Measurements from ENCODE around the gene AP1S3.
"Not testable (repeated sequence)": the region's sequence is repeated elsewhere in the genome, so short reads cannot be mapped to it uniquely, and the experiment has no call there.

AP1S3 gene

GRCh38 chr2:223800908-223801307 is 36.5 kb downstream of the AP1S3 start:
- no peak for DNase-seq (ENCODE audit: low read depth)

DNA sequence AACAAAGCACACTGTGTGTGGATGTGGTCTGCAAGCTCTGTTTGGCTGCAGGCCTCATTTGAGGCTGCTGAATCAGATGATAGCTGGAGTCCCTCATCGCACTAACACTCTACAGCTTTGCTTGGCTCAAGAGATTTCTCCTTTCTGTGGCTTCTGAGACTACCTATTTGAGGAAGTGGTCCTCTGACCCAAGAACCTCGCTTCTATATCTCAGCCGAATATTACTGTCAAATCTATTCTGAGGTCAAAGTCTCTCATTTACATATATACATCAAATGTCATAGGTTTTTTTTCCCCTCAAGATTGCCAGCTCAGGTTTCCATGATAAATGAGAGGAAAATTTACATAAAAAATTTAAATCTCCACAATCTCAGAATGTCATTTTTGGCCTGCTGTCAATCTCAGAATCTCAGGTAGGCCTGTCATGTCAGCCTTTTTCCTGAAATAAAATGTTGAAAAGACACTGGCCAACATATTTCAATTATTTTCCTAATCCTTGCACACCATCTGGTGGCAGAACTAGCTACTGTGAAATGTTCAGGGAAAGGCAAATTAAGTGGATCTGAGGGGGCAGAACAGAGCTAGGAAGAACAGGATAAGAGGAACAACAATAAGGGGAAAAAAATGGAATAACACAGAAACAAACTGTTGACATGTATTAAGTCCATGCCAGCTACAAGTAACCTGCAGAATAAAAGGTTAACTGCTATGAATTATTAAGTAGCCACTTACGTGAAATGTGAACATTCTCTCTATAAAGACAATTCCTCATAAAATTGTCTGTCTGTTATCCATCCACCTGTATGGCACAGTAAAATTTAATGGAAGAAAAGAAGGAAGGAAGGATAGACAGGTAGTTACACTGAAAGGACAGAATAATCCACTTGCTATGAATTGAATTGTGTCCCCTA is 39.3 kb downstream of the AP1S3 start:
- no peak for DNase-seq (ENCODE audit: low read depth)

- no peak for DNase-seq (ENCODE audit: low read depth)
Observed at GRCh38 chr2:223797037-223797436, 40.3 kb downstream of the AP1S3 start.

GRCh38 chr2:223789423-223789822 is 48.0 kb downstream of the AP1S3 start:
- no peak for DNase-seq (ENCODE audit: low read depth)

- DNase-seq (ENCODE audit: low read depth): no peak
Observed at GRCh38 chr2:223788826-223789225, 48.6 kb downstream of the AP1S3 start.

- DNase-seq (ENCODE audit: low read depth): not testable (repeated sequence)
Observed at GRCh38 chr2:223788106-223788505, 49.3 kb downstream of the AP1S3 start.

GRCh38 chr2:223787358-223787757 is 50.0 kb downstream of the AP1S3 start:
- DNase-seq (ENCODE audit: low read depth): no peak

- DNase-seq (ENCODE audit: low read depth): no peak
Observed at GRCh38 chr2:223786943-223787342, 50.4 kb downstream of the AP1S3 start.

- DNase-seq (ENCODE audit: low read depth): no peak
Observed at GRCh38 chr2:223786236-223786635, 51.1 kb downstream of the AP1S3 start.

- no peak for DNase-seq (ENCODE audit: low read depth)
Observed at GRCh38 chr2:223784221-223784772, 53.1 kb downstream of the AP1S3 start.

GRCh38 chr2:223782629-223783028 is 54.8 kb downstream of the AP1S3 start:
- no peak for DNase-seq (ENCODE audit: low read depth)

- DNase-seq (ENCODE audit: low read depth): no peak
Observed at GRCh38 chr2:223781560-223781959, 55.8 kb downstream of the AP1S3 start.

DNA sequence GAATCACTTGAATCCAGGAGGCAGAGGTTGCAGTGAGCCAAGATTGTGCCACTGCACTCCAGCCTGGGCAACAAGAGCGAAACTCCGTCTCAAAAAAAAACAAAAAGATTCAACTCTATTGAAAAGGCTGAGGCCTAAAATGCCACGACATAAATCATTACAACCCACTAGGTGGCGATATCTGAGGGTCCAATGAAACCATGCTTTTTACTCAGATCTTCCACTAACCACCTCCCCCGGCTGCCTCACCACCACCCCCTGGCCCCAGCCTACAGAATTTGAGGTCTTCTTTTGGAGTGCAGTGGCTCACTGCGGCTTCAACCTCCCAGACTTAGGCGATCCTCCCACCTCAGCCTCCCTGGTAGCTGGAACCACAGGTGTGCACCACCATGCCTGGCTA is 57.5 kb downstream of the AP1S3 start:
- DNase-seq (ENCODE audit: low read depth): peak; percentile 12

DNA sequence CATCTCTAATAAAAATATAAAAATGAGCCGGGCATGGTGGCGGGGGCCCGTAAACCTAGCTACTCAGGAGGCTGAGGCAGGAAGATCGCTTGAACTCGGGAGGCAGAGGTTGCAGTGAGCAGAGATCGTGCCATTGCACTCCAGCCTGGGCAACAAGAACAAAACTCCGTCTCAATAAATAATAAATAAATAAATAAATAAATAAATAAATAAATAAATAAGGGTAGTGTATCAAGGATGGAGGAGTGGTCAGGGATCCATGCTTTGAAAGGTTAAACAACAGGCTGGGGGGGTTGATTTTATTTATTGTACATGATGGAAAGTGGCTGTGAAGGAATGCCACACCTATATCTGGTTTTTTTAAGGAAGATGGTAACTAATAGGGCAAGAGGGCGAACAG is 63.2 kb downstream of the AP1S3 start:
- DNase-seq (ENCODE audit: low read depth): no peak

DNA sequence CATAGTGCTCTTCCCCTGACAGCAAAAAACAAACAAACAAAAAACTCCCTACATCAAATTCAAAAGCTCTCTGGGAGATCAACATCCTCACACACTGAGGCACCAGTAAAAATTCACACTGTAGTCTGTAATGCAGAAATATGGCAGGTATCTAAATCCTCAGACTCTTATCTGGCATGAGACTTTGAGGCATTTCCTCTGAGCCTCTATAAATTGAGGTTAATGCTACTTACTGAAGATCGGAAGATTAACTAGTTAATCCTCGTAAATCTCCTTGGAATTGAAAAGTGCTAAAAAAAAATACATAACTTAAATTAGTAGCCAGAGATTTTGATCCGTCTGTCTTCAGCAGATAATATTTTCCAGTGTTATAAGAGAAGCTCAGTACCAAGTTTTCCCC is 65.0 kb downstream of the AP1S3 start:
- no peak for DNase-seq (ENCODE audit: low read depth)

DNA sequence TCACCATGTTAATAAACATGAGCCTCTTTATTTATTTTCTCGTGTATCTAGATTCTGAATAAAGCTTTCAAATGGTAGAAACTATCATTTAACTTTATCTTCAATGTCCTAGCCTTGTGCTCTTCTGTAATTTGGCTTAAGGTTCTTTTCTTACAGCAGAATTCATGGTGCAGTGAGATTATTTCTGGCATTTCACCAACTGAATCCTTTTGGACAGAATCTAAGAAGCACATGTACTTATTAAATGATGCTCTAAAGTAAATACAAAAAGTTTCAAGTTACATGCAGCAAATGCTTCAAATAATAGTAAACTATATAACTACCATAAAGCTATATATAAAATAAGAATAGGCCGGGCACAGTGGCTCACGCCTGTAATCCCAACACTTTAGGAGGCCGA is 65.9 kb downstream of the AP1S3 start:
- DNase-seq (ENCODE audit: low read depth): no peak

DNA sequence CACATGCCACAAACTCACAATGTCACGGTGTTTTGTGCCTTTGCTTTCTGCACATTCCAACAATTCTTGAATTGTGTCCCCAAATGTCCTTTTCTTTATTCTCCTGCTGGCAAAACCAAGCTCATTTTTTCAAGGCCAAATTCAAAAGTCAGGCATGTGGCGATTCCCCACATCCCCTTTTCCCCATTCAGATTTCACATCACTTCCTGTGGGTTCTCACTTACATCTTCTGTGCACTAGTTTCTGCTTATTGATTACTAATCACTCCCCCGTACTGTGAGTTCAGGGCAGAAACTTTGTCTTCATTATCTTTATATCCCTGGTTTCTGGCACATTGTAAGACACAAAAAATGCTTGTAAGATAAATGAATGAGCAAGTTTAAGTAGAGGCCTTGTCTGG is 69.2 kb downstream of the AP1S3 start:
- DNase-seq (ENCODE audit: low read depth): no peak

- DNase-seq (ENCODE audit: low read depth): no peak
Observed at GRCh38 chr2:223767341-223767740, 70.0 kb downstream of the AP1S3 start.

DNA sequence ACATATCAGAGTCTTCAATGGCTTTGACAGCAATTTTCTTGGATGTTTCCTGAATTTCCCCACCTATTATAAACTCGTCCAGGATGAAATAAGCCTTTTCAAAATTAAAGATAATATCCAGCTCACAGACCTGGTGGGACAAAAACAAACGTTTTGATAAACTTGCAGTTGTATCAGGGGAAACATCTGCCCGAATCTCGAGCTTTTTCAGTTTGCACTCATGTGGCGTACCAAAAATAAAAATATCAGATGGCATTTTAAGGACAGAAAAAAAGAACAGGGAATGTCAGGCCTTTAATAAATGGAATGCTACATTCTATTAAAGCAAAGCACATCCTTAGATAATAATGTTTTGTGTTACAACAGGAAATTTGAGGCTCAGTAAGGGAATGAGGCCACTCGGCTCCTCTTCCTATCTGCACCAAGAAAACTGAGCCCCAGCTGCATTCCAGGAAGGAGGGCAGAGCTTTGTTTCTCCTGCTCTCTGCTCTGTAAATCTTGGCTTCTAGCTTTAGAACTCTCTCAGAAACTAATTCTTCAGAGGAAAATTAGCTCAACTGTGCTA is 72.1 kb downstream of the AP1S3 start:
- no peak for DNase-seq (ENCODE audit: low read depth)

DNA sequence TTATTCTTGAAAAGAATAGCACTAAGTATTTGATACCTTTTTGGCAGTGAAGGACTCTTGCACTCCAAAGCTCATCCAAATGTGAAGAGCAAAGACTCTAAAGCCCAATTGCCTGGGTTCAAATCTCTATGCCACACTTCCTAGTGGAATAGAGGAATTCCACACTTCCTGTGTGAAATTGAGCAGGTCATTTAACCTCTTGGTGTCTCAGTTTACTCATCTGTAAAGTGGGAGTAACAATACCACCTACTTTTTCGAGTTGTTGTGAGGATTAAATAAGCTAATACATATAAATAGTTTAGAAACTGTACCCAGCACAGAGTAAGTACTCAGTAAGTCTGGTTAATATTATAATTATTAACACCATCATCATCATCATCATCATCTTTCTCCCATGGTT is 72.6 kb downstream of the AP1S3 start:
- no peak for DNase-seq (ENCODE audit: low read depth)

GRCh38 chr2:223762853-223763252 is 74.5 kb downstream of the AP1S3 start:
- DNase-seq (ENCODE audit: low read depth): no peak

GRCh38 chr2:223761746-223762145 is 75.6 kb downstream of the AP1S3 start:
- not testable (repeated sequence) for DNase-seq (ENCODE audit: low read depth)

DNA sequence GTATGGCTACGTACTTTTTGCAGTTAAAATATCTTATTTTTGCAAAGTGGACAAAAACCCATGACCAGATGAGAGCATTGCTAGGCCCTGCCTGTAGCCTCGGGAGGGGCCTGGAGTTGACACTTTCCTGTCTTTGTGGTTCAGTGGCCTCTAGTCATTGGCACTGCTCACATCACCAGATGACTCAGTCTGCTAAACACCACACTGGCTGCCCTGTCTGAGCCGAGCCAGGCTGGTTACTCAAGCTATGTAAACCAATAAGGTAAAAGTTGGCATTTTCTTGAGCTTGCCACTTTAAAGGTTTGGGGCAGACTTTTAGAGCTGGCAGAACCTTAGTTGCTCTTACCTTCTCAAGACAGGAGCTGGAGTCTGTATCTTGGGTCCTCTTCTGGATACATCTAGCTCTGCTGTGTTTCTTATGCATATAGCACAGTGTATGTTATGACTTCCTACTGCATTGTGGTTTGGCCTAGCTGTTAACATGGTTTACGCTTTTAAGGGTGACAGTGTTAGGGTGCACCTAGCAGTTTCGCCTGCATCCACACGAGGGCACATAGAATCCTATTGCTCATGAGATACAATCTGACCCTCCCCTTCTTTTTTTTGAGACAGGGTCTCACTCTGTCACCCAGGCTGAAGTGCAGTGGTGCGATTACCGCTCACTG is 76.4 kb downstream of the AP1S3 start:
- peak; percentile 10 for DNase-seq (ENCODE audit: low read depth)
